ENCODE measurements around the gene NKD1. TPM values are rescaled to one million over a fixed set of nuclear protein-coding genes. Genes with fewer than 3 reads are reported as not detected.

The NKD1 gene
- total and polyA plus RNA-seq, 2 of the 8 experiments (the other 6 are each of a cell fraction or from before 2014, with no cell fraction given): 0.70 to 4.5 TPM

DNA sequence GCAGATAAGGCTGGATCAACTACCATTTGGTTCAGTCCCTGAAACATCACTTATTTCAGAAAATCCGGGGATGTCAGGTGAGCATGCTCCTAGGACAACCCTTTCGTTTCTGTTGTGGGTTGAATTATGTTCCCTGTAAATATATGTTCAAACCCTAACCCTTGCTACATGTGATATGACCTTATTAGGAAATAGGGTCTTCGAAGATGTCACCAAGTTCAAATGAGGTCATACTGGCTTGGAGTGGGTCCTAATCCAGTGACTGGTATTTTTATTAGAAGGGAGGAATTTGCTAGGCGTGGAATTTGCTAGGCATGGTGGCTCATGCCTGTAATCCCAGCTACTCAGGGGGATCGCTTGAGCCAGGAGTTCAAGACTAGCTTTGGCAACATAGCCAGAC, 111.6 kb downstream of the NKD1 start (continued):
- no peak for TF ChIP-seq CHD7 (IDR thresholded peaks at IDR 0.05; ENCODE audit: insufficient replicate concordance, low read length)
- TF ChIP-seq TAF7 (optimal IDR thresholded peaks at IDR 0.05; ENCODE audit: borderline replicate concordance, low read depth, low read length): no peak
- no peak for TF ChIP-seq RFX5 (IDR thresholded peaks at IDR 0.05; ENCODE audit: borderline replicate concordance, low read depth, low read length)
- TF ChIP-seq POLR2A (IDR thresholded peaks at IDR 0.05; ENCODE audit: control extremely low read depth in 1 of 2, low read depth in 2 of 2, low read length in 2 of 2): no peak
- no peak for TF ChIP-seq RBBP5 (IDR thresholded peaks at IDR 0.05; ENCODE audit: borderline replicate concordance, low read depth, low read length)
- TF ChIP-seq JUND (IDR thresholded peaks at IDR 0.05; ENCODE audit: low read length): no peak
- no peak for TF ChIP-seq SP4 (IDR thresholded peaks at IDR 0.05; ENCODE audit: low read length)

Data from H1 (cell line).